Gastrocnemius medialis (tissue), 4 donors: ENCODE results near the gene TAC4.

Experiments
- CTCF ChIP-seq, 5 experiments: fragments of 450-650 bp in 3 of 5; fragments of 200-600 bp in 2 of 5; sonication (generic) in 2 of 5; IDR thresholded peaks in 4 of 5; conservative IDR thresholded peaks in 1 of 5; 1 replicate in 4 of 5; 2 replicates in 1 of 5; pipeline ENCODE4 v1.5.1; 2016 to 2019; ENCODE audit warnings: antibody characterized with exemption in 5 of 5, mild to moderate bottlenecking in 3 of 5, moderate library complexity in 3 of 5
- POLR2A ChIP-seq, 2 donors: fragments of 450-650 bp; IDR thresholded peaks; one replicate each; pipeline ENCODE4 v1.6.1; 2017; ENCODE audit warnings: antibody characterized with exemption in 2 of 2, mild to moderate bottlenecking in 2 of 2, moderate library complexity in 2 of 2

- no peak for TF ChIP-seq CTCF (IDR thresholded peaks at IDR 0.05 in 4 of 5, conservative IDR thresholded peaks at IDR 0.05 in 1 of 5)
- TF ChIP-seq POLR2A (IDR thresholded peaks at IDR 0.05), result no peak
Observed at GRCh38 chr17:49845321-49845720, 2.5 kb downstream of the TAC4 start.
